ENCODE measurements around the gene SRSF6. TPM values are rescaled to one million over a fixed set of nuclear protein-coding genes. Genes with fewer than 3 reads are reported as not detected.
"Not testable (repeated sequence)": the region's sequence is repeated elsewhere in the genome, so short reads cannot be mapped to it uniquely, and the experiment has no call there.

SRSF6 gene
- 33.7 TPM for total RNA-seq

- peak; percentile 88 for DNase-seq
Observed at GRCh38 chr20:43457640-43458421, at the start of gene SRSF6. Gene SRSF6 (plus strand): TSS chr20:43457896. CDS start chr20:43458034, 138 bp downstream.

GRCh38 chr20:43408848-43409576 is 48.7 kb upstream of the SRSF6 start:
- peak; percentile 5 for DNase-seq

- no peak for DNase-seq
Observed at GRCh38 chr20:43409577-43409913, 48.2 kb upstream of the SRSF6 start.

- DNase-seq, result no peak
Observed at GRCh38 chr20:43415661-43416430, 41.9 kb upstream of the SRSF6 start.

GRCh38 chr20:43416591-43417228 is 41.0 kb upstream of the SRSF6 start:
- DNase-seq, result no peak

- DNase-seq, result no peak
Observed at GRCh38 chr20:43420192-43420591, 37.5 kb upstream of the SRSF6 start.

- DNase-seq, result not testable (repeated sequence)
Observed at GRCh38 chr20:43420913-43421312, 36.8 kb upstream of the SRSF6 start.

GRCh38 chr20:43426172-43426571 is 31.5 kb upstream of the SRSF6 start:
- no peak for DNase-seq

GRCh38 chr20:43430265-43431133 is 27.2 kb upstream of the SRSF6 start:
- no peak for DNase-seq

GRCh38 chr20:43431134-43431519 is 26.6 kb upstream of the SRSF6 start:
- no peak for DNase-seq

GRCh38 chr20:43432498-43432897 is 25.2 kb upstream of the SRSF6 start:
- no peak for DNase-seq

- DNase-seq, result no peak
Observed at GRCh38 chr20:43433250-43433854, 24.3 kb upstream of the SRSF6 start.

- no peak for DNase-seq
Observed at GRCh38 chr20:43434565-43434964, 23.1 kb upstream of the SRSF6 start.

- no peak for DNase-seq
Observed at GRCh38 chr20:43438578-43439316, 18.9 kb upstream of the SRSF6 start.

GRCh38 chr20:43440531-43440930 is 17.2 kb upstream of the SRSF6 start:
- DNase-seq, result no peak

- DNase-seq, result no peak
Observed at GRCh38 chr20:43442282-43442880, 15.3 kb upstream of the SRSF6 start.

GRCh38 chr20:43444107-43444506 is 13.6 kb upstream of the SRSF6 start:
- no peak for DNase-seq

GRCh38 chr20:43446361-43446879 is 11.3 kb upstream of the SRSF6 start:
- DNase-seq, result no peak

GRCh38 chr20:43448431-43448747 is 9.3 kb upstream of the SRSF6 start:
- not testable (repeated sequence) for DNase-seq
